ENCODE measurements around the gene PDE6B. TPM values are rescaled to one million over a fixed set of nuclear protein-coding genes. Genes with fewer than 3 reads are reported as not detected.

The PDE6B gene
- total RNA-seq, 1 donor from 2014 or later, result 15.0 TPM

DNA sequence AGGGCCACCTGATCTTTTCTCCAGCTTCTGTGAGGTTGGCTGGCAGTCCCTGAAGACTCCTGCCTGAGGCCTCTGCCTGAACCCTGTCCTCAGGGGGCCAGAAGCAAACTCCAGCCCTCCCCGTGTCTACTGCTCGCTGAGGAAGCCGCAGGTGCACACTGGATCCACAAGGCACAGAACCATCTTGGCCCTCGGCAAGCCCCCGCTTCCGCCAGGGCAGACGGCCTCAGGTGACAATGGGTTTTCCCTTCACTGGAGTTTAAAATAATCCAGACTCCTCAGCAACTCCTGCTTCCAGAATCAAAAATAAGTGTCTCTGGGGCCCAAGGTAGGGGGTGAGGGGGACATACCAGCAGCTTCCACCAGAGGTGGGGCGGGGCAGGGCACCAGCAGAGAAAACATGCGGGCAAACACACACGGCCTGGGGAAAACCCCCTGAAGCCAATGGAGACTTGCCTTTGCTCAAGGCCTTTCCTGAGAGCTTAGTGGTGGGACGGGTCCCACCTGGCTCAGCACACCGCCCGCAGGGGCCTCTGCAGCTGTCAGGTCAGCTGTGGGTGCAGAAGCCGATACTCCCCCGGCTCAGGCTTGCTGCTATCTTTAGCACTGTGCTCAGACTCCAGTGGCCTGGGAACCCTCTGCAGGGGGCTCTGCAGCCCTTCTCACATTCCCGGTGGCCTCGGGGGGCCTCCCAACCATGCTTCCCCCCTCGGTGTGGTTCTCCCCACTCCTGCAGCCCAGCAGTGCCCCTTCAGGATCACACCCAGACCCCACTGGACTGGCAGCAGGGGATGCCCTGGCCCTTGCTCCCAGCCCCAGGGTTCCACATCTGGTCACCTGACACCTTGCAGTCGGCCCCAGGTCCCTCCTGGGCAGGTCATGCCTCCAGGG, 50.9 kb downstream of the PDE6B start:
- TF ChIP-seq, protein P1, sequence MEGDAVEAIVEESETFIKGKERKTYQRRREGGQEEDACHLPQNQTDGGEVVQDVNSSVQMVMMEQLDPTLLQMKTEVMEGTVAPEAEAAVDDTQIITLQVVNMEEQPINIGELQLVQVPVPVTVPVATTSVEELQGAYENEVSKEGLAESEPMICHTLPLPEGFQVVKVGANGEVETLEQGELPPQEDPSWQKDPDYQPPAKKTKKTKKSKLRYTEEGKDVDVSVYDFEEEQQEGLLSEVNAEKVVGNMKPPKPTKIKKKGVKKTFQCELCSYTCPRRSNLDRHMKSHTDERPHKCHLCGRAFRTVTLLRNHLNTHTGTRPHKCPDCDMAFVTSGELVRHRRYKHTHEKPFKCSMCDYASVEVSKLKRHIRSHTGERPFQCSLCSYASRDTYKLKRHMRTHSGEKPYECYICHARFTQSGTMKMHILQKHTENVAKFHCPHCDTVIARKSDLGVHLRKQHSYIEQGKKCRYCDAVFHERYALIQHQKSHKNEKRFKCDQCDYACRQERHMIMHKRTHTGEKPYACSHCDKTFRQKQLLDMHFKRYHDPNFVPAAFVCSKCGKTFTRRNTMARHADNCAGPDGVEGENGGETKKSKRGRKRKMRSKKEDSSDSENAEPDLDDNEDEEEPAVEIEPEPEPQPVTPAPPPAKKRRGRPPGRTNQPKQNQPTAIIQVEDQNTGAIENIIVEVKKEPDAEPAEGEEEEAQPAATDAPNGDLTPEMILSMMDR (IDR thresholded peaks at IDR 0.05), result no peak
- ATAC-seq (ENCODE audit: low read depth), result peak; percentile 29
- Mint-ChIP-seq H3K27me3 (no peaks in the 10 kb centered on the region), H3K36me3 (ENCODE audit: low read depth) (peaks cover 18% of the 10 kb centered on the region), H3K9me3 (no peaks in the 10 kb centered on the region), H3K4me1 (peaks cover 46% of the 10 kb centered on the region), H3K4me3 (peak overlapping the region; percentile 88), H3K27ac (peak overlapping the region; percentile 75)
- DNase-seq, result no peak
- intact Hi-C loops (cut with micrococcal nuclease), result loop anchor here (2.0 kb wide), 2 partner anchors 257 to 311 kb away; partner anchors contain the start of genes GAK, IDUA and TMEM175
- POLR2A ChIA-PET, result interaction anchor here (0.5 to 3.2 kb wide), 6 partner anchors 9 to 27 kb away, joined by 3 to 48 read pairs (median 3); no protein-coding TSS in a partner anchor
- CTCF ChIA-PET, result interaction anchor here (0.9 kb wide), 1 partner anchor 311 kb away, joined by 3 read pairs; no protein-coding TSS in a partner anchor

GRCh38 chr4:676871-677235, 51.5 kb downstream of the PDE6B start:
- ATAC-seq (ENCODE audit: low read depth) (no peak), DNase-seq (no peak)
- Mint-ChIP-seq H3K4me1 (peaks cover 46% of the 10 kb centered on the region), H3K9me3 (no peaks in the 10 kb centered on the region), H3K36me3 (ENCODE audit: low read depth) (peaks cover 12% of the 10 kb centered on the region), H3K27ac (no peak overlapping the region), H3K27me3 (no peaks in the 10 kb centered on the region), H3K4me3 (peak overlapping the region; percentile 15)
- TF ChIP-seq, protein P1 (IDR thresholded peaks at IDR 0.05), result no peak
- intact Hi-C loops (cut with micrococcal nuclease), result no loop called here
- ChIA-PET CTCF (no interaction called here), POLR2A (interaction anchor here (1.1 to 3.2 kb wide), 2 partner anchors 13 to 23 kb away, joined by 3 to 48 read pairs; no protein-coding TSS in a partner anchor)

DNA sequence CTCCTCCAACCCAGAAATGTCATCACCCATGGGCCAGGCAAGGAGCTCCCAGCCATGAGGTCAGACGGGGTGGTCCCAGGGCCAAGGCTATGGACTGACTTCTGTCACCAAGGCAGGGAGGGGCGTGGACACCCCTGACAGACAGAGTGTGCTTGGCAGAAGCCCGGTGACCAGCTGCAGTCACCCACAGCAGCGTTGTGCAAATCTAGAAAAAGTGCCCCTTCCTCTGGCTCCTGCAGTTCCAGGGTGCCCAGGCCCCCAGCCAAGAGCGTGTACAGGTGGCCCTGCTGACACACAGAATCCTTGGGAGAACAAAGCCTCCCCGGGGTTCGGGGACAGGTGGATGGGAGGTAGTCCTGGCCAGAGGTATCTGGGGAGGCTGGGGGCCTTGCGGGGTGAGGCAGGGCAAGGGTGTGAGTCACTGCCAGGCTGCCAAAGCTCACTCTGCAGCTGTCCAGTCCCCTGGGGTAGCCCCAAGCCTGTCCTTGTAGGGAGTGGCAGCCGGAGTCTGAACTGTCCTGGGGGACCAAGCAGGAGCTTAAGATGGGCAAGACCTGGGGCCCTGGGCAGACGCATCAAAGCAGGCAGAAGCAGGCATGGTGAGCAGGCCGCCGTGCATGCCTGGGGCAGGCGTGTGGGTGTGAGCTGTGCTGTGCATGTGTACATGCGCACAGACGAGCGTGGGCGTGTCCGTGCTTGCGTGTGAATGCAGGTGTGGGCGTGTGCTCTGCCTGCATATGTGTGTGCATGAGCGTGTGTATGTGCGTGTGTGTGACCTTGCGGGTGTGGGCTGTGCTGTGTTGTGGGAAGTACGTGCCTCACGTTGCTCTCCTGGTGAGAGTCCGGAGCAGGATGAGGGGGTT, 52.3 kb downstream of the PDE6B start:
- intact Hi-C loops (cut with micrococcal nuclease), result no loop called here
- no peaks in the 10 kb centered on the region for H3K27me3 Mint-ChIP-seq
- CTCF ChIA-PET, result interaction anchor here (1.3 kb wide), 1 partner anchor 65 kb away, joined by 3 read pairs; no protein-coding TSS in a partner anchor
- no peak for ATAC-seq (ENCODE audit: low read depth)
- H3K36me3 Mint-ChIP-seq (ENCODE audit: low read depth), result peaks cover 5% of the 10 kb centered on the region
- H3K9me3 Mint-ChIP-seq, result no peaks in the 10 kb centered on the region
- no peak overlapping the region for H3K27ac Mint-ChIP-seq
- POLR2A ChIA-PET, result no interaction called here
- no peak for DNase-seq
- H3K4me1 Mint-ChIP-seq, result peaks cover 46% of the 10 kb centered on the region
- TF ChIP-seq, protein P1 (IDR thresholded peaks at IDR 0.05), result no peak
- no peak overlapping the region for H3K4me3 Mint-ChIP-seq

GRCh38 chr4:678331-679103, 53.1 kb downstream of the PDE6B start:
- Mint-ChIP-seq H3K9me3 (no peaks in the 10 kb centered on the region), H3K4me1 (peaks cover 40% of the 10 kb centered on the region), H3K4me3 (no peak overlapping the region), H3K27me3 (no peaks in the 10 kb centered on the region), H3K27ac (no peak overlapping the region), H3K36me3 (ENCODE audit: low read depth) (peaks cover 2% of the 10 kb centered on the region)
- TF ChIP-seq, protein P1 (IDR thresholded peaks at IDR 0.05), result no peak
- CTCF ChIA-PET, result interaction anchor here (1.3 kb wide), 1 partner anchor 64 kb away, joined by 3 read pairs; no protein-coding TSS in a partner anchor
- no peak for DNase-seq
- no peak for ATAC-seq (ENCODE audit: low read depth)
- POLR2A ChIA-PET, result interaction anchor here (0.6 to 0.9 kb wide), 2 partner anchors 22 to 330 kb away, joined by 3 to 4 read pairs; no protein-coding TSS in a partner anchor
- intact Hi-C loops (cut with micrococcal nuclease), result no loop called here
